ENCODE measurements around the gene UBE2C.
"Not testable (repeated sequence)": the region's sequence is repeated elsewhere in the genome, so short reads cannot be mapped to it uniquely, and the experiment has no call there.

UBE2C gene

GRCh38 chr20:45798935-45799642, 13.4 kb upstream of the UBE2C start:
- peak; percentile 87 for DNase-seq

DNA sequence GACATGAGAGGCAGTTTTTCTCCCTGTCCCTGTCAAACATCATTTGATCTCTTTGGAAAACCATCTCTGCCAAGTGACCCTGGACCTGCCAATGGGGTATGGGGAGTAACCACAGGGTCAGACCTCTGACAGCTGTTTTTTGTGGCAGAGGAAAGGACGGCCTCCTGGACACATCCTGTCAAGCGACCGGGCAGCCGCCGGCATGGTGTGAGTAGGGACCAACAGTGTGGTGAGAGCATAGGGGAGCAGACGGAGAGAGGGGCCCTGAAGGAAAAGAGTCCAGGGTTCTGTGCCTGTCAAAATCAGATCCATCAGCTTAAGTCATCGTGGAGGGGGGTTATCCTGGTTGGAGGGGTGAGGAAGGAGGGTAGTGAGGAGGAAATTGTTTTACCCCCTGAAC, 10.6 kb upstream of the UBE2C start:
- no peak for DNase-seq

- DNase-seq, result peak; percentile 91
These were observed 2.1 kb upstream of the UBE2C start for GRCh38 chr20:45810191-45810970.

DNA sequence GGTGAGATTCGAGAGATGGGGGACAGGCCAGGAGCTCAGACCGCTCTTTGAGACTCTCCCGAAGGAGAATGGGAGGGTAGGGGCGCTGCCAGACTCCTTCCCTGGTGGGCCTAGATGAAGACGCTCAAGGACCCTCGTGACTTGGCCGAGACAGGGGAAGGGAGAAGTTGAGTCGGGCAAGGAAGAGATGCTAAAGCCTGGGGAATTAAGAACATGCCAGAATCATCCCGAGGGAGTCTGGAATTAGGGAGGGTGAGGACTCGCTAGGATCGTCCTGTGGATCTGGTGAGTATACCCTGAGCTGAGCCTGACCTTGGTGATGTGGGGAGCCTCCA, 529 bp downstream of the UBE2C start:
- DNase-seq, result no peak

DNA sequence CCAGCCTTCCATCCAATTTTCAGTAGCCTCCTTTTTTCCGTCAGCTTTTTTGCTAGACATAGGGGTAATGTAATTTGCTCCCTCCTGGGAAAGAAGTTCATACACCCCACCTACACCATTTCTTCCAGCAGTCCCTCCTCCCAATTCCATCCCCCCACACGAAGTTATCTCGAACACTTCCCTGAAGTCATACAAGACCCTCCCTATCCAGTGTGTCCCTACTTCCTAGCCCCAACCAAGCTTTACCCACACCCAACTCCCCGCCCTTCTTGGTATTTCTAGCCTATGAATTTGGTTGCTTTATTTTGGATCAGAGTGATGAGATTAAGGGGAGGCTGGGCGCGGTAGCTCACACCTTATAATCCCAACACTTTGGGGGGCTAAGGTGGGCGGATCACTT, 1.0 kb downstream of the UBE2C start:
- no peak for DNase-seq

DNA sequence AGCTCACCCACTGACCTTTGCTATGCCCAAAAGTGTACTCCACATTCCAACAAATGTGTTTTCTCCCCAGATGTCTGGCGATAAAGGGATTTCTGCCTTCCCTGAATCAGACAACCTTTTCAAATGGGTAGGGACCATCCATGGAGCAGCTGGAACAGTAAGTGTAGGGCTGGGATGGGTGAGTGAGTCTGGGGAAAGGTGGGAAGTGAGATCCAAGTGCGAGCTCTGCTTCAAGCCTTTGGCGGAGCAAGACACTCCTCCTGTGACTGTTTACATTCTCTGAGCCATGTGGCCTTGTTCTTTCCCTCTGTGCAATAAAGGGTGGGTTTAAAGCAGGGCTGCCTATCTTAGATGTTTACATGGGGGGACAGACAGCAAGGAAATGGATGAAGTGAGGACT, 1.9 kb downstream of the UBE2C start:
- no peak for DNase-seq

- no peak for DNase-seq
These were observed 4.5 kb downstream of the UBE2C start for GRCh38 chr20:45816951-45817350.

DNA sequence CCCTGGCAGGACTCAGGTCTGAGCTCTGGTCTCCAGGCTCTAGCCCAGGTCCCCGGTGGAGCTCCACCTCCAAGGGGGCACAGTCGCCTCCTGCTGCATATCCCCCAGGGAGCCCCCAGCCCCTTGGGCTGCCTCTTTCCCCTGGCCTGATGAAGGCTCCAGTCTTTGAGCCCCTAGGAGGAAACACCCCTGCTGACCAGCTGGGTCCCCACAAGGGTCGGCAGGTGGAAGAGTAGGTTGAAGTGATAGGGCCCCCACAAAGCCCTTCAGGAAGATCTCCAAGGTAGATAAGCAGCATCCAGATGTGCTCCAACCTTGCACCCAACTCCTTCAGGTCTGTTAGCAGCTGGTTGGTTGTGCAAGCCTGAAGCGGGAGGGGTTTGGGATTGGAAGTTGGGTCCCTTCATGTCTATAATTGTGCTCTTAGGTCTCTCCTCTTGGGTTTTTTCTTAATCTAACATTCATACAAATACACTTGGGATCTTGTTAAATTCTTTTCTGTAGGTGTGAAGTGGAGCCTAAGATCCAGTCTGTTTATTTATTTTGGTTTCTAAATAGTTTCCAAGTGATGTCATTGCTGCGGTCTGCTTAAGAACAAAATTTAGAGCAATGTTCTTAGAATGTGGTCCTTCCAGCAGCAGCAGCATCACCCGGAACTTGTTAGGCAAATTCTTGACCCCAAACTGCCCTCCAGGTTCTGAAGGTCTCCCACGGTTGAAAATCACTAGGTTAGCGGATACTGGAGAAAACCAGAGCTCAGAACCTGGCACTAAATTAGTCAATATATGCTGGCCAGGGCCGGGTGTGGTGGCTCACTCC, 5.1 kb downstream of the UBE2C start:
- DNase-seq, result no peak

DNA sequence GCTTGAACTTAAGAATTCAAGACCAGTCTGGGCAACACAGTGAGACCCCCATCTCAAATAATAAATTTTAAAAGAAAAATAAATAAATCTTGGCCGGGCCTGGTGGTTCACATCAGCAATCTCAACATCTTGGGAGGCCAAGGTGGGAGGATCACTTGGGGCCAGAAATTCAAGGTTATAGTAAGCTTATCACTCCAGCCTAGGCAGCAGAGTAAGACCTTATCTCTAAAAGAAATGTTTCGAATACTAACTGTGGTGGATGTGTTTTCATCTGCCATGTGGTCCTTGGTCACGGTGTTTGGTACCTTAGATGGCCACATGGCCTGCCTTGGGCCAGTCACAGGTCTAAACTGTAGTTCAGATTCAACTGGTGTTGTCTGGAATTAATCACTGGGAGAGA, 5.8 kb downstream of the UBE2C start:
- no peak for DNase-seq

DNA sequence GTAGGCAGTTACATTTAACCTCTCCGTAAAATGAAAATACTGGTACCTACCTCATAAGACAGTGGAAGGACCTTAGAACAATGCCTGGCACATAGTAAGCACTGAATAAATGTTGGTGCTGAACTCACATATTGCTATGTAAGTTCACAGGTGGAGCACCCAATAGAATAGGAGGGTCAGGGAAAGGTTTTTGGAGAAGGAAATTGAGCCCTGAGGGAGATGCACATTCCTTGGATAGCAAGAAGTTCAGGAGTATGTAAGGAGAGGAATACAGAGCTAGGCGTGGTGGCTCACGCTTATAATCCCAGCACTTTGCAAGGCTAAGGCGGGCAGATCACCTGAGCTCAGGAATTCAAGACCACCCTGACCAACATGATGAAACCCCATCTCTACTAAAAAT, 7.0 kb downstream of the UBE2C start:
- DNase-seq, result no peak

DNA sequence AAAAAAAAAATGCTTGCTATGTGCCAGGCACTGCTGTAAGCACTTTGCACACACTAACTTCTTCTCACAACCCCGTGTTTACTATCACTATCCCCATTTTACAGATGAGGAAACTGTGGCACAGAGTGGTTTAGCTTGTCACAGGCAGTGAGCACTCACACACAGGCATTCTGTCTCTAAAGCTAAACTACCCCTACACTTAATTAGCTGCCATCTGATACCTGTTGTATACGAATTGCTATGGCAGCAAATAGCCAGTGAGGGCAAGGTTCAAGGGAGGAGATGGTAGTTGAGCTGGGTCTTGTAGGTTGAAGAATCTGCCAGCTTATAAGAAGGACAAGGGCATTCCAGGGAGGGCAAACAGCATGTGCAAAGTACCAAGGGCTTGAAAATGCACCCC, 9.5 kb downstream of the UBE2C start:
- no peak for DNase-seq

GRCh38 chr20:45822857-45823256, 10.4 kb downstream of the UBE2C start:
- peak; percentile 56 for DNase-seq

DNA sequence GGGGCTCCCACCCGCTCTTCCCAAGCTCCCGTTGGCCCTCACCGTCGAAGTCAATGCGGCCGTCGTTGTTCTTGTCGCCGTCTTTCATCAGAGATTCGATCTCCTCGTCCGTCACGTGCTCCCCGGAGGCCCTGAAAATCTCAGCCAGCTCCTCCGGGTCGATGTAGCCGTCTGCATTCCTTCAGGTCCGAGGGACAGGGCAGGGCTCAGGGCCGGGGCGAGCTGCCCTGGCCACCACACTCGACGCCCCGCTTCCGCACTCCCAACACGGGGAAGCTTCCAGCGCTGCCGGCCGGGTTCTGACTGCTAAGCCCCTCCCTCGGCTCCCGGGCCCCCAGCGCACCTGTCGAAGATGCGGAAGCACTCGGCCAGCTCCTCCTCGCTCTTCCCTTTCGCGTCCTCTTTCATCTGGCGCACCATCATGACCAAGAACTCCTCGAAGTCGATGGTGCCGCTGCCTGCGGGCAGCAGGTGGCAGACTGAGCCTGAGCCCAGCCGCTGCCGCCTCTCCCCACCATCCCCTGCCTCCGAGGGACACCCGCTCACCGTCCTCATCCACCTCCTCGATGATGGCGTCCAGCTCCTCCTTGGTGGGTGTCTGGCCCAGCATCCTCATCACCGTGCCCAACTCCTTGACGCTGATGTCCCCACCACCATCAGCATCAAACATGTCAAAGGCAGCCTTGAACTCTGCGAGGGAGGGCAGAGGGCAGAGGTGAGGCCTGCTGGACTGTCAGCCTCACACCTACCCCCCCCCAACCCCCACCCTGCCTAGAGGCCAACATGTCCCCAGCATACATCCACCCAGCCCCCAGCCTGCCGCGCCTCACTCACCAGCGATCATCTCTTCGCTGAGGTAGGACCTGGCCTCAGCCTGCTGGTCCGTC, 11.7 kb downstream of the UBE2C start:
- DNase-seq, result peak; percentile 81

DNA sequence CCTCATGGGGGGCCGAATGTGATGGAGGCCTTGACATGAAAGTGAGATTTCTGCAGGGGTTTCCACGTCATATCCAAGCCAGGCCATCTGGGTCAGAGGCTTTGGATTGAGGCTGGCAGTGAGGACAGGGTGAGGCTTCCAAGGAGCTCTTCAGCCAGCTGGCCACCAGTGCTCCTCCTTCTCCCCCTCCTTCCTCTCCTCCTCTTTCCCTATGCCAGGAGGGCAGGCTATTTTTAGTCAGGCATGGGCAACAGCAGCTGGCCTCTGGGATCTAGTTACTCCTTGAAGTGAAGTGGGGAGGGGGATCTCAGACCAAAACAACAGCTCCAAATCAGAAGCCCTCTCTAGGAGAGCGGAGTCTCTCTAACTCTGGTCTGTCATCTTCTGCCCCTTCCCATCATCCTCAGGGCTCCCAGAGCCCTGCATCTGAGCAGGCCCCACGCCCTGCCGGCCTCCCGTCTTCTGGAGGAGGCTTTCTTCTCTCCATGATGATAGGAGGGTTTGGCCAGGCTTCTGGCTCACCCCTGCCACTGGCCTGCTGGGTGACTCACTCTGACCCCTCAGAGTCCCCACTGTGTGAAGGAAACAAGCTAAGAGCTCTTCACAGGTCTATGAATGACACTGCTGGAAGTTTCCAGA, 14.1 kb downstream of the UBE2C start:
- no peak for DNase-seq

GRCh38 chr20:45827030-45827652, 14.7 kb downstream of the UBE2C start, which contains the start of gene TNNC2:
Gene TNNC2 (minus strand): TSS chr20:45827312. CDS start chr20:45827248, 64 bp downstream.
- DNase-seq, result no peak

DNA sequence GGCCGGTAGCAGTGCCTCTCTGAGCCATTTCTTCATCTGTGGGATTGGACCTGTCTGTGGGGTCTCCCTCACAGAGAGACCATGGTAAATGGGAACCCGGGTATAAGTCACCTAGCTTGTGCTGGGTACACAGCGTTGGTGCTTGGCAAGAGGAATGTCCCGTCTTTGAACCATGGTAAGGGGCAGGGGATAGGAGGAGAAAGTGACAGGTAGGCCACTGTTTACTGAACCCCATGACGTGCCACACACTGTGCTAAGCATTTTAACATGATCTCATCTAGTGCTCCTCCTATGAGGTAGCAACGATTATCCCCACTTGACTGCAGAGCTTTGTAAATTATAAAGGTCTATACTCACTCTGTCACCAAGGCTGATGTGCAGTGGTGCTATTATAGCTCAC, 15.3 kb downstream of the UBE2C start:
- DNase-seq, result no peak

DNA sequence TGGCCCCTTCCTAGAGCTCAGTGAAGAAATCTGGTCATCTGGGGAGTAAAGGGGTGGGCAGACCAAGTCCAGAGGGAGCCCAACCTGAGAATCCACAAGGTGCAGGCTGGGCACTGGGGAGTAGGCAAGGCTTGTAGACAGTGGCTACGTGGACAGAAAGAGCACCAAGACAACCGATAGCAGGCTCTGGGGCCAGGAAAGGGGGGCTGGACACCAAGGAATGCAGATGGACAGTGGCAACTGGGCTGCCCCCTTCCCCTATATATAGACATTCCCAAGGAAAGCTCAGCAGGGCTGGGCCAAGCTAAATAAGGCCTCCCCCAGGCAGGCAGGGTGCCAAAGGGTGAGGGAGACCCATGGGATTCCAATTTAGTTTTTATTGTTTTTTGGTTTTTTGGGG, 16.1 kb downstream of the UBE2C start:
- no peak for DNase-seq

- DNase-seq, result not testable (repeated sequence)
These were observed 17.2 kb downstream of the UBE2C start for GRCh38 chr20:45829673-45830106.

GRCh38 chr20:45832619-45833018, 20.2 kb downstream of the UBE2C start:
- peak; percentile 62 for DNase-seq

GRCh38 chr20:45833030-45833882, 20.8 kb downstream of the UBE2C start, which contains the start of gene SNX21:
Gene SNX21 (plus strand): TSS chr20:45833799. CDS start chr20:45833920, 121 bp downstream.
- peak; percentile 39 for DNase-seq
